Liver (tissue), 9 donors: ENCODE measurements around the gene LYZL6. TPM values are rescaled to one million over a fixed set of nuclear protein-coding genes. Genes with fewer than 3 reads are reported as not detected.
A peak's percentile ranks its signal among the peaks of the same experiment; 100 is the strongest.

Experiments
- DNase-seq: peaks from one replicate; pipeline ENCODE4 v3.0.0-alpha.2; 2017; ENCODE audit warnings: low spot score
- H3K27ac ChIP-seq, 2 donors: one replicate each; pipeline ENCODE4 v1.7.0; 2013; ENCODE audit warnings: inconsistent platforms in 2 of 2, low read length in 2 of 2, control low read depth in 1 of 2, low read depth in 1 of 2, mild to moderate bottlenecking in 1 of 2
- H3K27me3 ChIP-seq, 4 donors: one replicate each; pipeline versions ENCODE4 v1.6.1 to v1.7.0; 2013; ENCODE audit warnings: low read length in 3 of 4, inconsistent platforms in 1 of 4, mild to moderate bottlenecking in 1 of 4, moderate library complexity in 1 of 4; ENCODE audit not compliant: control insufficient read depth in 4 of 4, insufficient read depth in 4 of 4
- H3K36me3 ChIP-seq, 4 donors: one replicate each; pipeline versions ENCODE4 v1.6.1 to v1.7.0; 2013; ENCODE audit warnings: low read length in 3 of 4, mild to moderate bottlenecking in 3 of 4, low read depth in 1 of 4, moderate library complexity in 1 of 4; ENCODE audit not compliant: control insufficient read depth in 4 of 4, insufficient read depth in 3 of 4
- H3K4me1 ChIP-seq, 4 donors: one replicate each; pipeline versions ENCODE4 v1.6.1 to v1.7.0; 2013; ENCODE audit warnings: low read length in 3 of 4, mild to moderate bottlenecking in 3 of 4, moderate library complexity in 1 of 4; ENCODE audit not compliant: control insufficient read depth in 4 of 4, insufficient read depth in 4 of 4
- H3K4me3 ChIP-seq, 3 donors: one replicate each; pipeline versions ENCODE4 v1.6.1 to v1.7.0; 2013; ENCODE audit warnings: low read length in 3 of 3, control low read depth in 1 of 3, low read depth in 1 of 3, mild to moderate bottlenecking in 1 of 3
- H3K9ac ChIP-seq, 2 donors: one replicate each; pipeline ENCODE4 v1.7.0; 2013; ENCODE audit warnings: low read length in 2 of 2, mild to moderate bottlenecking in 2 of 2, moderate library complexity in 2 of 2, control low read depth in 1 of 2, low read depth in 1 of 2
- H3K9me3 ChIP-seq, 4 donors: one replicate each; pipeline versions ENCODE4 v1.6.1 to v1.7.0; 2013; ENCODE audit warnings: low read length in 3 of 4; ENCODE audit not compliant: control insufficient read depth in 4 of 4
- EGR1 ChIP-seq, 2 donors: IDR thresholded peaks; 2 replicates each; pipeline ENCODE4 v1.6.1; 2016 to 2018; ENCODE audit warnings: antibody characterized with exemption in 2 of 2, low read depth in 2 of 2
- FOXA1 ChIP-seq: IDR thresholded peaks from 2 replicates; pipeline ENCODE4 v1.6.1; 2016; ENCODE audit warnings: antibody characterized with exemption
- FOXA2 ChIP-seq: IDR thresholded peaks from 2 replicates; pipeline ENCODE4 v1.6.1; 2016; ENCODE audit warnings: antibody characterized with exemption
- GABPA ChIP-seq, 2 donors: IDR thresholded peaks in 1 of 2; conservative IDR thresholded peaks in 1 of 2; 2 replicates each; pipeline ENCODE4 v1.6.1; 2016; ENCODE audit warnings: antibody characterized with exemption in 2 of 2, mild to moderate bottlenecking in 1 of 2, moderate library complexity in 1 of 2
- HNF4A ChIP-seq, 2 donors: conservative IDR thresholded peaks; 2 replicates each; pipeline ENCODE4 v1.6.1; 2016; ENCODE audit warnings: antibody characterized with exemption in 2 of 2, mild to moderate bottlenecking in 2 of 2
- HNF4G ChIP-seq: IDR thresholded peaks from 2 replicates; pipeline ENCODE4 v1.6.1; 2016; ENCODE audit warnings: antibody characterized with exemption
- JUND ChIP-seq, 2 donors: IDR thresholded peaks; 2 replicates each; pipeline ENCODE4 v1.6.1; 2016; ENCODE audit warnings: antibody characterized with exemption in 2 of 2
- NR2F2 ChIP-seq: IDR thresholded peaks from 2 replicates; pipeline ENCODE4 v1.6.1; 2016; ENCODE audit warnings: antibody characterized with exemption
- RAD21 ChIP-seq, 2 donors: IDR thresholded peaks; 2 replicates each; pipeline ENCODE4 v1.6.1; 2016; ENCODE audit warnings: antibody characterized with exemption in 2 of 2, mild to moderate bottlenecking in 2 of 2
- RXRA ChIP-seq, 2 donors: IDR thresholded peaks; 2 replicates each; pipeline ENCODE4 v1.6.1; 2017 to 2018; ENCODE audit warnings: antibody characterized with exemption in 2 of 2, mild to moderate bottlenecking in 1 of 2
- SP1 ChIP-seq: IDR thresholded peaks from 2 replicates; pipeline ENCODE4 v1.6.1; 2018; ENCODE audit warnings: antibody characterized with exemption, mild to moderate bottlenecking
- TAF1 ChIP-seq: conservative IDR thresholded peaks from 2 replicates; pipeline ENCODE4 v1.6.1; 2016; ENCODE audit warnings: antibody characterized with exemption, mild to moderate bottlenecking
- YY1 ChIP-seq: IDR thresholded peaks from 2 replicates; pipeline ENCODE4 v1.6.1; 2016; ENCODE audit warnings: antibody characterized with exemption, mild to moderate bottlenecking
- WGBS: extraction: QIAGEN DNeasy Blood & Tissue Kit; methylation state at CpG from one replicate; pipeline ENCODE4 v1.1.7; 2013; 5-methylcytosine and 5-hydroxymethylcytosine counted together
- polyA plus RNA-seq, 2 donors: library from polyadenylated mRNA; stranded (reverse) in 1 of 2; unstranded in 1 of 2; fragments of 200-250 nt in 1 of 2; fragments of >200 nt in 1 of 2; fragmentation: Nextera tagmentation in 1 of 2; extraction: Ambion mirVana in 1 of 2; gene quantifications; one replicate each; pipeline versions ENCODE4 v1.2.1 to v1.2.3, GENCODE V29; 2013 to 2015
- total RNA-seq, 2 donors: library from RNA; depleted of rRNA; stranded (reverse); fragments of >200 nt; gene quantifications; one replicate each; pipeline ENCODE4 v1.2.3, GENCODE V29; 2014
- TF ChIP-seq, protein P1 (sequence below): IDR thresholded peaks from 2 replicates; pipeline ENCODE4 v1.6.1; 2016; ENCODE audit warnings: antibody characterized with exemption
- TF ChIP-seq, protein P2 (sequence below): fragments of 150-350 bp; IDR thresholded peaks from 2 replicates; pipeline ENCODE4 v1.5.1; 2017; ENCODE audit warnings: improper control_type of control experiment, low read depth, low read length; ENCODE audit not compliant: missing input control
- TF ChIP-seq, protein P3 (sequence below): IDR thresholded peaks from 2 replicates; pipeline ENCODE4 v1.6.1; 2016; ENCODE audit warnings: antibody characterized with exemption
- TF ChIP-seq, protein P4 (sequence below): IDR thresholded peaks from 2 replicates; pipeline ENCODE4 v1.6.1; 2016; ENCODE audit warnings: antibody characterized with exemption, mild to moderate bottlenecking
- TF ChIP-seq, protein P5 (sequence below): IDR thresholded peaks from 2 replicates; pipeline ENCODE4 v1.6.1; 2016; ENCODE audit warnings: antibody characterized with exemption
- donor health status: healthy.
- donor health status: healthy.
- donor health status: healthy.
- donor health status: healthy.
- donor health status: healthy.

The LYZL6 gene
- total and polyA plus RNA-seq, 4 donors, result not detected

DNA sequence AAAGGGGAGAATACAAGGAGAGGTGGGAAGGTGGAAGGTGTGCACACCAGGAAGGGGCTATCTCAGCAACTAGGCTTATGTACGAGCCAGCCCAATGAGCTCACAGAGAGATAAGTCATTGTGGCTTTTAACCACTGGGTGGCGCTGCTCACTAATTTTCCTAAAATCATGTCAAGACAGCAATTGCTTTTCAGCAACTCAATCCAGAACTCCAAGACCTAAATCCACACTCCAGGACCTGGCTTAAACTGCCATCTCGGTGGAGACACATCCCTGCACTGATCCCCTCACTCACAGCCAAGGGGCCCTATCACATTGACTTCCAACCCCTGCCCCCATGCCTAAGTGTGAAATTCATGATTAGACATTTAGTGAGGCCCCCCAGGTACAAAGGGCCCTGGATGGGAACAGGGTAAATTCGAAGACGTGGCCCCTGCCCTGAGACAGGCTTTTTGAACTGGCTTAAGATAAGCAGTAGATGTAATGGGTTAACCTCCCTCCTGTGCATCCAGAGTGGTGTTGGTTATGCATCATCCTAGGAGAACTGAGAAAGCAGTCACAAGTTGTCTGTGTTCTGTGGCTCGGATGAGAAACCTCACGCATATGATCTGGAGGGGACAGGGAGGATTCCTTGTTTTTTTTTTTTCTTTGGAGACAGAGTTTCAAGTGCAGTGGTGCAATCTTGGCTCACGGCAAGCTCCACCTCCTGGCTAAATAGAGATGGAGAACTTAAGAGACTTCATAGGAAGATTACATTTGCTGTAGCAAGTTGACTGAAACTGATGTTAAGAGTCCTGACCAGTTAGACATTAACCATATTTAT lies 26.3 kb upstream of the LYZL6 start:
- no peak for TF ChIP-seq JUND (IDR thresholded peaks at IDR 0.05)
- no peak for TF ChIP-seq HNF4G
- no peak for TF ChIP-seq YY1
- peak in 1 of 2 donors; percentile 21 for TF ChIP-seq RXRA (IDR thresholded peaks at IDR 0.05)
- TF ChIP-seq SP1, result no peak
- TF ChIP-seq, protein P1, sequence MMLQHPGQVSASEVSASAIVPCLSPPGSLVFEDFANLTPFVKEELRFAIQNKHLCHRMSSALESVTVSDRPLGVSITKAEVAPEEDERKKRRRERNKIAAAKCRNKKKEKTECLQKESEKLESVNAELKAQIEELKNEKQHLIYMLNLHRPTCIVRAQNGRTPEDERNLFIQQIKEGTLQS, result no peak
- no peak for TF ChIP-seq TAF1
- TF ChIP-seq RAD21 (IDR thresholded peaks at IDR 0.05), result peak; percentile 94 to 97
- TF ChIP-seq, protein P2, sequence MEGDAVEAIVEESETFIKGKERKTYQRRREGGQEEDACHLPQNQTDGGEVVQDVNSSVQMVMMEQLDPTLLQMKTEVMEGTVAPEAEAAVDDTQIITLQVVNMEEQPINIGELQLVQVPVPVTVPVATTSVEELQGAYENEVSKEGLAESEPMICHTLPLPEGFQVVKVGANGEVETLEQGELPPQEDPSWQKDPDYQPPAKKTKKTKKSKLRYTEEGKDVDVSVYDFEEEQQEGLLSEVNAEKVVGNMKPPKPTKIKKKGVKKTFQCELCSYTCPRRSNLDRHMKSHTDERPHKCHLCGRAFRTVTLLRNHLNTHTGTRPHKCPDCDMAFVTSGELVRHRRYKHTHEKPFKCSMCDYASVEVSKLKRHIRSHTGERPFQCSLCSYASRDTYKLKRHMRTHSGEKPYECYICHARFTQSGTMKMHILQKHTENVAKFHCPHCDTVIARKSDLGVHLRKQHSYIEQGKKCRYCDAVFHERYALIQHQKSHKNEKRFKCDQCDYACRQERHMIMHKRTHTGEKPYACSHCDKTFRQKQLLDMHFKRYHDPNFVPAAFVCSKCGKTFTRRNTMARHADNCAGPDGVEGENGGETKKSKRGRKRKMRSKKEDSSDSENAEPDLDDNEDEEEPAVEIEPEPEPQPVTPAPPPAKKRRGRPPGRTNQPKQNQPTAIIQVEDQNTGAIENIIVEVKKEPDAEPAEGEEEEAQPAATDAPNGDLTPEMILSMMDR, result peak; percentile 95
- peak in 1 of 2 donors; percentile 21 for TF ChIP-seq HNF4A (conservative IDR thresholded peaks at IDR 0.05)
- TF ChIP-seq, protein P3, sequence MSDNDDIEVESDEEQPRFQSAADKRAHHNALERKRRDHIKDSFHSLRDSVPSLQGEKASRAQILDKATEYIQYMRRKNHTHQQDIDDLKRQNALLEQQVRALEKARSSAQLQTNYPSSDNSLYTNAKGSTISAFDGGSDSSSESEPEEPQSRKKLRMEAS, result no peak
- Histone ChIP-seq H3K9ac (no peak overlapping the region), H3K4me1 (peaks cover 6 to 50% (median 44%) of the 10 kb centered on the region in 4 donors), H3K27ac (peak overlapping the region; percentile 44 to 52), H3K36me3 (no peaks in the 10 kb centered on the region), H3K4me3 (no peak overlapping the region), H3K9me3 (no peaks in the 10 kb centered on the region), H3K27me3 (no peaks in the 10 kb centered on the region)
- DNase-seq, result peak; percentile 79
- 20% methylated on average over 8 of the region's 8 CpGs for WGBS

DNA sequence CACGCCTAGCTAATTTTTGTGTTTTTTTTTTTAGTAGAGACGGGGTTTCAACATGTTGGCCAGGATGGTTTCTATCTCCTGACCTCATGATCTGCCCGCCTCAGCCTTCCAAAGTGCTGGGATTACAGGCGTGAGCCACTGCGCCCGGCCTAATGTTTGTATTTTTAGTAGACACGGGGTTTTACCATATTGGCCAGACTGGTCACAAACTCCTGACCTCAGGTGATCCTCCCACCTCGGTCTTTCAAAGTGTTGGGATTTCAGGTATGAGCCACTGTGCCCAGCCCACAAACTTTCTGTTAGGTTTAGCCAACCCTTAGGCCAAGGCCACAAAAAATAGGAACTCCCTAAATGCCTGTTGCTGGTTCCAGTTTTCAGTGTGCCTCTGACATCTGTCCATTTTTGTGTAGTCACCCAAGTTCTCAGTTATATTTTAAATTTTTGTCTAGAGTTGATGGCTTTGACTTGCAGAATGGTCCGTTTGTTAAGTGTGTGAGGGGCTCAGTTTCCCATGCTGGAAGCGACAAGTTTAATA lies 25.1 kb upstream of the LYZL6 start:
- TF ChIP-seq, protein P3, result no peak
- TF ChIP-seq RAD21 (IDR thresholded peaks at IDR 0.05) (peak in 1 of 2 donors; percentile 10), SP1 (no peak), YY1 (no peak), GABPA (IDR thresholded peaks at IDR 0.05 in 1 of 2, conservative IDR thresholded peaks at IDR 0.05 in 1 of 2) (no peak), HNF4A (conservative IDR thresholded peaks at IDR 0.05) (peak; percentile 17 to 22), FOXA2 (no peak), RXRA (IDR thresholded peaks at IDR 0.05) (peak; percentile 51 to 55), NR2F2 (no peak), JUND (IDR thresholded peaks at IDR 0.05) (no peak), EGR1 (IDR thresholded peaks at IDR 0.05; ENCODE audit: low read depth in 2 of 2) (no peak), FOXA1 (no peak), HNF4G (no peak), TAF1 (no peak)
- TF ChIP-seq, protein P4, sequence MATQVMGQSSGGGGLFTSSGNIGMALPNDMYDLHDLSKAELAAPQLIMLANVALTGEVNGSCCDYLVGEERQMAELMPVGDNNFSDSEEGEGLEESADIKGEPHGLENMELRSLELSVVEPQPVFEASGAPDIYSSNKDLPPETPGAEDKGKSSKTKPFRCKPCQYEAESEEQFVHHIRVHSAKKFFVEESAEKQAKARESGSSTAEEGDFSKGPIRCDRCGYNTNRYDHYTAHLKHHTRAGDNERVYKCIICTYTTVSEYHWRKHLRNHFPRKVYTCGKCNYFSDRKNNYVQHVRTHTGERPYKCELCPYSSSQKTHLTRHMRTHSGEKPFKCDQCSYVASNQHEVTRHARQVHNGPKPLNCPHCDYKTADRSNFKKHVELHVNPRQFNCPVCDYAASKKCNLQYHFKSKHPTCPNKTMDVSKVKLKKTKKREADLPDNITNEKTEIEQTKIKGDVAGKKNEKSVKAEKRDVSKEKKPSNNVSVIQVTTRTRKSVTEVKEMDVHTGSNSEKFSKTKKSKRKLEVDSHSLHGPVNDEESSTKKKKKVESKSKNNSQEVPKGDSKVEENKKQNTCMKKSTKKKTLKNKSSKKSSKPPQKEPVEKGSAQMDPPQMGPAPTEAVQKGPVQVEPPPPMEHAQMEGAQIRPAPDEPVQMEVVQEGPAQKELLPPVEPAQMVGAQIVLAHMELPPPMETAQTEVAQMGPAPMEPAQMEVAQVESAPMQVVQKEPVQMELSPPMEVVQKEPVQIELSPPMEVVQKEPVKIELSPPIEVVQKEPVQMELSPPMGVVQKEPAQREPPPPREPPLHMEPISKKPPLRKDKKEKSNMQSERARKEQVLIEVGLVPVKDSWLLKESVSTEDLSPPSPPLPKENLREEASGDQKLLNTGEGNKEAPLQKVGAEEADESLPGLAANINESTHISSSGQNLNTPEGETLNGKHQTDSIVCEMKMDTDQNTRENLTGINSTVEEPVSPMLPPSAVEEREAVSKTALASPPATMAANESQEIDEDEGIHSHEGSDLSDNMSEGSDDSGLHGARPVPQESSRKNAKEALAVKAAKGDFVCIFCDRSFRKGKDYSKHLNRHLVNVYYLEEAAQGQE, result no peak
- TF ChIP-seq, protein P5, sequence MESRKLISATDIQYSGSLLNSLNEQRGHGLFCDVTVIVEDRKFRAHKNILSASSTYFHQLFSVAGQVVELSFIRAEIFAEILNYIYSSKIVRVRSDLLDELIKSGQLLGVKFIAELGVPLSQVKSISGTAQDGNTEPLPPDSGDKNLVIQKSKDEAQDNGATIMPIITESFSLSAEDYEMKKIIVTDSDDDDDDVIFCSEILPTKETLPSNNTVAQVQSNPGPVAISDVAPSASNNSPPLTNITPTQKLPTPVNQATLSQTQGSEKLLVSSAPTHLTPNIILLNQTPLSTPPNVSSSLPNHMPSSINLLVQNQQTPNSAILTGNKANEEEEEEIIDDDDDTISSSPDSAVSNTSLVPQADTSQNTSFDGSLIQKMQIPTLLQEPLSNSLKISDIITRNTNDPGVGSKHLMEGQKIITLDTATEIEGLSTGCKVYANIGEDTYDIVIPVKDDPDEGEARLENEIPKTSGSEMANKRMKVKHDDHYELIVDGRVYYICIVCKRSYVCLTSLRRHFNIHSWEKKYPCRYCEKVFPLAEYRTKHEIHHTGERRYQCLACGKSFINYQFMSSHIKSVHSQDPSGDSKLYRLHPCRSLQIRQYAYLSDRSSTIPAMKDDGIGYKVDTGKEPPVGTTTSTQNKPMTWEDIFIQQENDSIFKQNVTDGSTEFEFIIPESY, result no peak
- TF ChIP-seq, protein P1, result no peak
- Histone ChIP-seq H3K36me3 (no peaks in the 10 kb centered on the region), H3K9ac (no peak overlapping the region), H3K4me1 (peaks cover 3 to 39% (median 34%) of the 10 kb centered on the region in 4 donors), H3K4me3 (no peak overlapping the region), H3K27me3 (no peaks in the 10 kb centered on the region), H3K9me3 (no peaks in the 10 kb centered on the region), H3K27ac (no peak overlapping the region)
- WGBS, result 44% methylated on average over 10 of the region's 10 CpGs
- no peak for DNase-seq
